Stimulated activated CD8-positive, alpha-beta memory T cell treated with anti-CD3 and anti-CD28 coated beads, Interleukin-2, amount 100 ng/mL, for 1 hour (primary cell): ENCODE data around the gene REM2.

Experiments
- DNase-seq, 2 donors: peaks; one replicate each; pipeline ENCODE4 v3.0.0-alpha.2; 2020; ENCODE audit warnings: low read depth in 2 of 2

Gene REM2

GRCh38 chr14:22883173-22883976, at the start of gene REM2:
Gene REM2 (plus strand): TSS chr14:22883222. CDS start chr14:22883288, 66 bp downstream.
- DNase-seq: no peak

- no peak for DNase-seq
Measured at GRCh38 chr14:22835505-22835904, 47.5 kb upstream of the REM2 start.

GRCh38 chr14:22836301-22837113, 46.5 kb upstream of the REM2 start, which contains the start of gene MMP14:
Gene MMP14 (plus strand): TSS chr14:22836585. CDS start chr14:22836818, 233 bp downstream.
- DNase-seq: no peak

GRCh38 chr14:22837114-22837749, 45.8 kb upstream of the REM2 start:
- no peak for DNase-seq

GRCh38 chr14:22837750-22838538, 45.1 kb upstream of the REM2 start:
- DNase-seq: no peak

GRCh38 chr14:22838631-22839041, 44.4 kb upstream of the REM2 start:
- no peak for DNase-seq

- no peak for DNase-seq
Measured at GRCh38 chr14:22839159-22839779, 43.8 kb upstream of the REM2 start.

- DNase-seq: no peak
Measured at GRCh38 chr14:22841311-22841710, 41.7 kb upstream of the REM2 start.

GRCh38 chr14:22841769-22842168, 41.3 kb upstream of the REM2 start:
- DNase-seq: no peak

- DNase-seq: no peak
Measured at GRCh38 chr14:22842211-22843122, 40.6 kb upstream of the REM2 start.

GRCh38 chr14:22843123-22843925, 39.7 kb upstream of the REM2 start:
- DNase-seq: no peak

- DNase-seq: no peak
Measured at GRCh38 chr14:22844221-22845102, 38.6 kb upstream of the REM2 start.

GRCh38 chr14:22845103-22845394, 38.0 kb upstream of the REM2 start:
- DNase-seq: no peak

GRCh38 chr14:22845821-22846625, 37.0 kb upstream of the REM2 start:
- no peak for DNase-seq

- DNase-seq: no peak
Measured at GRCh38 chr14:22846811-22847307, 36.2 kb upstream of the REM2 start.

GRCh38 chr14:22847661-22848341, 35.2 kb upstream of the REM2 start:
- DNase-seq: no peak
